ENCODE data around the gene CIBAR2.
A peak's percentile ranks its signal among the peaks of the same experiment; 100 is the strongest.

Gene CIBAR2

DNA sequence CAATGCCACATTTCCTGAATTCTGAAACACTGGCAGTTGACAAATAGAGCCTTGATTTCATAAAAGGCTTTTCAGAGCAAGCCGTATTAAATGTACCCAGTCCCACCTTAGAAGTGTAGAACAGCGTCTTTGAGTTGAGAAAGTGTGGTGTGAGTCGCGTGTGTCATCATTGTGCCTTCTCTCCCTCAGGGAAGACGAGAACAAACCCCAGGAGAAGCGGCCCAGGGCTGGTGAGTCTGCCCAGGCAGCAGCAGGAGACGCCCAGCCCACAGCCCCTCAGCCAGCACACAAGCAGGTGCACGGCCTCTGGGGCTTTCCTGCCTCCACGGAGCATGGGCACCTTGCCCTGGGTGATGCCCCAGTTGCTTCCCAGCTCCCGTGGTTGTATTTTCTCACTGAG lies 34.0 kb downstream of the CIBAR2 start:
- Mint-ChIP-seq H3K9me3 (no peaks in the 10 kb centered on the region), H3K27me3 (no peaks in the 10 kb centered on the region), H3K4me3 (no peak overlapping the region), H3K27ac (no peak overlapping the region), H3K36me3 (ENCODE audit: low read depth) (no peaks in the 10 kb centered on the region), H3K4me1 (ENCODE audit: low read depth) (peaks cover 8% of the 10 kb centered on the region)

DNA sequence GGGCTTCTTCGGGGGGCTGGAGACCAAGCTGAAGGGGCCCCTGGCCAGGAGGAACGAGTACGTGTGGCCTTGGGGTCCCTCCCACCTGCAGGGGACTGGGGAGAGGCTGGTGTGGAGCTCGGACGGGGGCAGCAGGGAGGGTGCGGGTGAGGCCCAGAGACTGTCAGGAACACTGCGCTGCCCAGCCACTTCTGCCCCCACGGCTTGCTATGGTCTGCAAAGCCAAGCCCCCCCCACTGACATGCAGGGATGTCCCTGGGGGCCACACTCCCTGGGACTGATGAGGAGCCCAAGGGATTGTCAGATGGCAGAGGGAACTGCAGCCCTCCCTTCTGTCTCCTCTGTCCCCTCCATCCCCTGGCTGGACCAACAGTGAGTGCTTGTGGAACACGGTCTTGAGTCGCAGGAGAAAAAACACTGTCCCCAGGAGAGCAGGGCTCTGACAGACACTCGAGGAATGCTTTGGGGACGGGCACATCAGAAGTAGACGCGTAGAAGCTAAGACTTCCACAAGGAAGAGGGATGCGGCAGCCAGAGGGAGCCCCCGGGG lies 34.6 kb downstream of the CIBAR2 start:
- no peaks in the 10 kb centered on the region for H3K27me3 Mint-ChIP-seq
- no peak overlapping the region for H3K27ac Mint-ChIP-seq
- no peaks in the 10 kb centered on the region for H3K9me3 Mint-ChIP-seq
- H3K36me3 Mint-ChIP-seq (ENCODE audit: low read depth): peaks cover 4% of the 10 kb centered on the region
- H3K4me3 Mint-ChIP-seq: no peak overlapping the region
- peaks cover 4% of the 10 kb centered on the region for H3K4me1 Mint-ChIP-seq (ENCODE audit: low read depth)

DNA sequence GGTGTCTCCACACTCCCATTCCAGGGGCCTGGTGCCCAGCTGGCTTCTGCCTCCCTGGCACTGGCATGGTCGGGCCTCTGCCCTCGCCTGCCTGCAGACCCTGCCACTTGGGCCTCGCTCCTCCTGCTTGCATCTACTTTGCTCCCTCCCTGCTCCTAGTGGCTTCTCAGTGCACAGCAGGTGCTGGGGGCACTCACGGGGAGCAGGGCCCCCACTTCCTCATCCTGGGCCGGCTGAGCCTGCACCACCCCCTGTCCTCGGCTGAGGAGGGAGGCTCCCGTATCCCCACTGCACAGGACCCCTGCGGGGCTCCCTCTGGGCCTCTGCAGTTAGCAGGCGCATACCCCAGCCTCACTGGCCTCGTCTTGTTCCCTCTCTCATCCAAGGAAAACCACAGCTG lies 35.2 kb downstream of the CIBAR2 start:
- Mint-ChIP-seq H3K27ac (no peak overlapping the region), H3K9me3 (no peaks in the 10 kb centered on the region), H3K4me3 (no peak overlapping the region), H3K4me1 (ENCODE audit: low read depth) (no peaks in the 10 kb centered on the region), H3K36me3 (ENCODE audit: low read depth) (peaks cover 4% of the 10 kb centered on the region), H3K27me3 (no peaks in the 10 kb centered on the region)

DNA sequence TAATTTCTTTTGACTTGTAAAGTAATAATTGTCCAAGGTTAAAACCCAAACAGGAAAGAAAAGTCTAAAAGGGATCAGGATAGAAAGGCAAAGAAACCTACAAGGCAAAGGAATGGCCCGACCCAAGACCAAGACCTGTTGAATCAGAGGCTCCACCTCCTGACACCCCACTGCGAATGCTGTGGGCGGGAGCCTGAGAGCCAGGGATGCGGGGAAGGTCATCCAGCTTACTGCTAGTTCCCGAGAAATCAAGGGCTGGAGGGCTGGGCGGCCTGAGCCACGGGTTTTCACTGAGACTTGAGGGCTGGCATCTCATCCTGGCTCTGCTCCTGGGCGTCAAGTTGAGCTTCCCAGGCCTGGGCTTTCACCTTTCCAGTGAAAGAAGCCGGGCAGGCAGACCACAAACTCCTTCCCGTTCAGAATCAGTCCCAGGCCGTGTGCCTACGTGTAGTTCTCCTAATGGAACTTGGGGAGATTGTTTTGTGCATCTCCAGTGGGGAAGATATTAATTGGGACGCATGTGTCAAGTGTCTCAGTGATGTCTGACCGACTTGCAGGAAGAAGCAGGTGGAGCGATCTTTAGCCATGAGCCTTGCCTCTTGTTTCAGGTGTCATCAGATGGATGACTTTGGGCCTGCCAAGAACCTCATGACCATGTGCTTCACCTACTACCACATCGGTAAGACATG lies 36.9 kb downstream of the CIBAR2 start:
- H3K27me3 Mint-ChIP-seq: no peaks in the 10 kb centered on the region
- no peak overlapping the region for H3K4me3 Mint-ChIP-seq
- no peaks in the 10 kb centered on the region for H3K9me3 Mint-ChIP-seq
- H3K36me3 Mint-ChIP-seq (ENCODE audit: low read depth): peaks cover 10% of the 10 kb centered on the region
- no peak overlapping the region for H3K27ac Mint-ChIP-seq
- H3K4me1 Mint-ChIP-seq (ENCODE audit: low read depth): no peaks in the 10 kb centered on the region

DNA sequence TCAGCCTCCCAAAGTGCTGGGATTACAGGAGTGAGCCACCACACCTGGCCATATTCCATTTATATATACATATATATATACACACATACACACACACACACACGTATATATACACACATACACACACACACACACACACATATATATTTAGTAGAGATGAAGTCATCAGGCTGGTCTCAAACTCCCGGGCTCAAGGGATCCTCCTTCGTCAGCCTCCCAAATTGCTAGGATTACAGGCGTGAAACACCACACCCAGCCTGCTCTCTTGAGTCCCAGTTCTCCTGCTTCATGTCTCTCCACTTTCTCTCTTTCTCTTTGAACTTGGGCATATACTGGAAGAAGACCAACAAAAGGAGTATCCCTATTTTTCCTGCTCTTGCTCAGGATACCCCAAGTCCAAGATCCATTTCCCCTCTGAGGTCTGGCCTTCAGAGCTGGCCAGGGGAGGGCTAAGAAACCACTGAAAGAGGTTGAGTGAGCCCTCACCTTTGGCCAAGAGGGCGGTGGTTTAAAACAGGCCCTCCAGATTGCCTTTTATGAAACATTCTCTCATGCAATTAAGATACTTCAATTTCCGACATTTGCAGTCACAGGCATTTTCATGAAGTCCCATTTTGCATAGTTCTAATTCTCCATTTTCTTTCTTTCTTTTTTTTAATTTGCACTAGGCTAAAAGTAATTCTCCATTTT lies 37.9 kb downstream of the CIBAR2 start:
- no peaks in the 10 kb centered on the region for H3K9me3 Mint-ChIP-seq
- H3K27me3 Mint-ChIP-seq: no peaks in the 10 kb centered on the region
- peak overlapping the region; percentile 16 for H3K27ac Mint-ChIP-seq
- no peak overlapping the region for H3K4me3 Mint-ChIP-seq
- peaks cover 10% of the 10 kb centered on the region for H3K36me3 Mint-ChIP-seq (ENCODE audit: low read depth)
- no peaks in the 10 kb centered on the region for H3K4me1 Mint-ChIP-seq (ENCODE audit: low read depth)

DNA sequence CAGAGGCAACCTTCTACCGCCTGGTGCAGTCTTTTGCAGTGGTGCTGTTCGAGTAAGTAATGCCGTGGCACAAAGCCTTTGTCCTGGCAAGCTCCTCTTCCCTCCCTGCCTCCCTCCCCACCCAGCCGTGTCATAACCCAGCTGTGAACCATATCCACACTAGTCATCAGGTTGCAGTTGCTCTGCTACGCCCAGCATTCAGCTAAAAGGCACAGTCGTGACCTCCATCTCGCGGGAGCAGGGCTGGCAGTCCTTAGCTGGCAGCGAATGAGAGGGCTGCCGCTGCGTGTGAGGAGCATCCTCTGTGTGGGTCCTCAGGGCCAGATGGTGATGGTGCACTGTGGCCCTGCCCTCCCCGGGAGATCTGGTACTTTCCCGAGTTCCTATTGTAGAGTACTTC lies 39.3 kb downstream of the CIBAR2 start:
- Mint-ChIP-seq H3K36me3 (ENCODE audit: low read depth) (peaks cover 10% of the 10 kb centered on the region), H3K4me1 (ENCODE audit: low read depth) (no peaks in the 10 kb centered on the region), H3K27me3 (no peaks in the 10 kb centered on the region), H3K27ac (no peak overlapping the region), H3K9me3 (no peaks in the 10 kb centered on the region), H3K4me3 (no peak overlapping the region)

DNA sequence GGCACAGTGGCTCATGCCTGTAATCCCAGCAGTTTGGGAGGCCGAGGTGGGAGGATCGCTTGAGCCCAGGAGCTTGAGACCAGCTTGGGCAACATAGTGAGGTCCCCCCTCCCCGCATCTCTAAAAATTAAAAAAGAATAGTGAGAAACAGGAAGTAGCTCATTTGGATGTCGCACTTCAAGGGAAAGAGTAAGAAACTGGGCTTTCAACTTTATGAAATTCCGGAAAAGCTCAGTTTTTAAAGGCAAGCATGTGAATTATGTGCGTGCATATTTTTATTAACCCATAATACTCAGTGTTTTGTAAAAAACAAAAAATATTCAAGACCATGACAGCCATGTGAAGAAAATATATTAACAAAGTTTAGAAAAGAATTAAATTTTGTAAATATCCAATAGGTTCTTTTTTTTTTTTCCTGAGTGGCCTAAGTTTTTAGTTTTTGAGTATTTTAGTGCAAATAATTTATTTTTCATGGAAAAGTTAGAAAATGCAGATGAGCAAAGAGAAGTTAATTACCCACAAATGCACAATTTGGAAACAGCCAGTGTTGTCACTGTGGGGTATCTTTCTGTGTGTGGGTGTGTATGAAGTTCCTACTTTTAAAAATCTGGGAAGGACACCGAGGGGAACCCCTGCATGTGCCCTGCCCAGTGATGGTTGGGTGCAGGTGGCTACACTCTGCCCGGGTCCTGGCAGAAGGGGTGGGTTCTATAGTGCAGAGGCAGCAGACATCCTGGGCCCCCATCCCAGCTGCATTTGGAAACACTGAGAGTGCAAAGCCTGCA lies 40.0 kb downstream of the CIBAR2 start:
- Mint-ChIP-seq H3K4me1 (ENCODE audit: low read depth) (no peaks in the 10 kb centered on the region), H3K27ac (no peak overlapping the region), H3K27me3 (no peaks in the 10 kb centered on the region), H3K4me3 (no peak overlapping the region), H3K36me3 (ENCODE audit: low read depth) (peaks cover 10% of the 10 kb centered on the region), H3K9me3 (no peaks in the 10 kb centered on the region)

DNA sequence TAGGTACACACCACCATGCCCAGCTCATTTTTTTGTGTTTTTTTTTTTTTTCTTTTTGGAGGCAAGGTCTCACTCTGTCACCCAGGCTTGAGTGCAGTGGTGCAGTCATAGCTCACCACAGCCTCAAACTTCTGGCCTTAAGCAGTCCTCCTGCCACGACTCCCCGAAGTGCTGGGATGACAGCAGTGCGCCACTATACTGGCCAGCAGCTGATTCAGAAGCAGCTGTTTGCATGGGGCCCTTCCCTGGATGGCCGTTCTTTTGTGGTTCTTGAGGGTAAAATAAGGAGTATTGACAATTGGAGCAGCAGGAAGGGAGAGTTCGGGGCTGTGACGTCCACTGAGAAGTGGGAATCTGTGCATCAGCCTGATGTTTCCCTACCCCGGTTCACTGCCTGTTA lies 43.1 kb downstream of the CIBAR2 start:
- peaks cover 10% of the 10 kb centered on the region for H3K36me3 Mint-ChIP-seq (ENCODE audit: low read depth)

DNA sequence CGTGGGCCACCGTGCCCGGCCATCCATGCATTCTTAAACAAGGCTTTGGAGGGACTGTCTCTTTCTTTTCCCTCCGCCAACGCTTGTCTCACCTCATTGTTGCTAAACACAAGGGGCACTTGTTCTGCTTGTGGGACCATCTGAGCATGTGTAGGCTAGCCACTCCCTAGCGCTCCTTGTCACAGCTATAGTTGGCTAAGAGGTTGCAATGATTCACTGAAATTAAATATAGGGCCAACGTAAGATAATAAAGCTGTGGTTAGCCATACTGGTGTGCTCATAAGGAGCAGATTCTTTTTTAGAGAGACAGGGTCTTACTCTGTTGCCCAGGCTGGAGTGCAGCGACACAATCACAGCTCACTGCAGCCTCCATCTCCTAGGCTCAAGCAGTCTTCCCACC lies 43.5 kb downstream of the CIBAR2 start:
- H3K4me3 Mint-ChIP-seq: no peak overlapping the region
- H3K27ac Mint-ChIP-seq: no peak overlapping the region
- H3K27me3 Mint-ChIP-seq: no peaks in the 10 kb centered on the region
- H3K9me3 Mint-ChIP-seq: no peaks in the 10 kb centered on the region
- no peaks in the 10 kb centered on the region for H3K4me1 Mint-ChIP-seq (ENCODE audit: low read depth)
- H3K36me3 Mint-ChIP-seq (ENCODE audit: low read depth): peaks cover 10% of the 10 kb centered on the region

More for the DNA sequence above, 43.1 kb downstream of the CIBAR2 start:
- Mint-ChIP-seq H3K9me3 (no peaks in the 10 kb centered on the region), H3K4me3 (no peak overlapping the region), H3K27ac (no peak overlapping the region), H3K27me3 (no peaks in the 10 kb centered on the region), H3K4me1 (ENCODE audit: low read depth) (no peaks in the 10 kb centered on the region)

DNA sequence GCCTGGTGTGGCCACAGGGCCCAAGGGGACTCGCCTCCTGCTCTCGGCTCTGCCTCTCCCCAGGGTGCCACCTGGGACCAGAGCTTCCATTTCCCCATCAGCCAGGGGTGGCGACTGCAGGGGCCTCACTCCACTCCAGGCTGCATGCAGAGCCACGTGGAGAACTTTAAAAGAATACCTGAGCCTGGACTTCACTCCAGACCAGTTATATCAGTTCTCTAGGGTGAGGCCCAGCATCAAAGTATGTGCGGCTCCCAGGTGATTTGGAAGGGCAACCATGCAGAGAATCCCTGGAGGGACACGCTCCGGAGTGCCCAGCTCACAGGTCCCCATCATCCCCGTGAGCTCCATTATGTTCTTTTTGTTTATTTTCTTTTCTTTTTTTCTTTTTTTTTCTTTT lies 44.8 kb downstream of the CIBAR2 start:
- Mint-ChIP-seq H3K36me3 (ENCODE audit: low read depth) (peaks cover 6% of the 10 kb centered on the region), H3K27ac (no peak overlapping the region), H3K4me3 (no peak overlapping the region), H3K4me1 (ENCODE audit: low read depth) (no peaks in the 10 kb centered on the region), H3K9me3 (no peaks in the 10 kb centered on the region), H3K27me3 (no peaks in the 10 kb centered on the region)

DNA sequence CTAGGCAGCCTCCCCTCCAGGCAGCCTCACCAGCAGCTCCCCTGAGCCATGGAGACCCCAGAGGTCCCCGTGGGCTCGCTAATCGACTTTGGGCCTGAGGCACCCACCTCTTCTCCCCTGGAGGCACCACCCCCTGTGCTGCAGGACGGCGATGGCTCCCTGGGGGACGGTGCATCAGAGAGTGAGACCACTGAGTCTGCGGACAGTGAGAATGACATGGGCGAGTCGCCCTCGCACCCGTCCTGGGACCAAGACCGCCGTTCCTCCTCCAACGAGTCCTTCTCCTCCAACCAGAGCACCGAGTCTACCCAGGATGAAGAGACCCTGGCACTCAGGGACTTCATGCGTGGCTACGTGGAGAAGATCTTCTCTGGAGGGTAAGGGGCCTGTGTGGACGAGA lies 45.2 kb downstream of the CIBAR2 start:
- Mint-ChIP-seq H3K36me3 (ENCODE audit: low read depth) (peaks cover 6% of the 10 kb centered on the region), H3K4me1 (ENCODE audit: low read depth) (peaks cover 3% of the 10 kb centered on the region), H3K27me3 (no peaks in the 10 kb centered on the region), H3K9me3 (no peaks in the 10 kb centered on the region), H3K27ac (no peak overlapping the region), H3K4me3 (no peak overlapping the region)

DNA sequence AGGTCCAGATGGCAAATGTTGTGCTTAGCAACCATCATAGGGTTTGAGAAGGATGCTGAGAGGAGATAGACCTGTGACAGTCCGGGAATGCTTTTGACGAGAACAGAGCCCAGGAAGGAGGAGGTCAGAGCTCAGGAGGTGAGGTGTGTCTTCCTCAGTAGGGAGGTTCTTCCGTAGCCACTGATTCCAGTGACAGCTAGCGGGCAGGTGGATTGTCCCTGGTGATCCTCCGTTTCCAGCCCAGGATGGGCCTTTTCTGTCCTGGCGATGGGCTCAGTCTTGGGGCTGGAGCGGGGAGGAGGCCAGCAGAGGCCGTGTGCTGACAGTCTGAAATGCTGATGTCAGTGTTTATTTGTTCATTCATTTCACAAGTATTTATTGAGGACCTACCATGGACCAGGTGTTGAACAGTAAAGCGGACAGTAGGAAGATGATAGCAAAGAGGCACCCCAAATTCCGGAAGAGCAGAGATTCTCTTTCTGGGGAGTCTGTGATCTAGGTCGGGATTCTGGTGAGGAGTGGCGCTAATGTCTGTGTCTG lies 45.9 kb downstream of the CIBAR2 start:
- H3K9me3 Mint-ChIP-seq: no peaks in the 10 kb centered on the region
- no peak overlapping the region for H3K4me3 Mint-ChIP-seq
- H3K36me3 Mint-ChIP-seq (ENCODE audit: low read depth): peaks cover 6% of the 10 kb centered on the region
- H3K27me3 Mint-ChIP-seq: no peaks in the 10 kb centered on the region
- peaks cover 8% of the 10 kb centered on the region for H3K4me1 Mint-ChIP-seq (ENCODE audit: low read depth)
- H3K27ac Mint-ChIP-seq: no peak overlapping the region

DNA sequence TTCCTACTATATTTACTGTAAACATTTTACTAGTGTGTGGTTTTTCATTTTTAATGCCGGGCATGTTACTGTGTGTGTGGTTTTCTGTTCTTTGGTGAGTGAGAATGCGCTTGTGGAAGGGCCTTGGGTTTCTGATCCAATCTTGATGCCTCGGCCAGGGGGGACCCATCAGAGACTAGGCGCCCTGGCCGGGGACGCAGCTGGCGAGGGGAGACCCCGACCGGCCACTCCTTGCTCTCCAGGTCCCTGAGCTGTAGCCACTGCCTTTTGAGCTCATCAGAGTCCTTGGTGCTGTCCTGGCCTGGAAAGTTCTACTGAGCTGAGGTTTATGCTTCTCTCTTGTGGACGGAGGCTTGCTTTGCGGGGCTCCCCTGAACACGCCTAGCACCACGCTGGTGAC lies 47.2 kb downstream of the CIBAR2 start:
- Mint-ChIP-seq H3K36me3 (ENCODE audit: low read depth) (no peaks in the 10 kb centered on the region), H3K27ac (no peak overlapping the region), H3K4me1 (ENCODE audit: low read depth) (peaks cover 11% of the 10 kb centered on the region), H3K4me3 (no peak overlapping the region), H3K9me3 (no peaks in the 10 kb centered on the region), H3K27me3 (no peaks in the 10 kb centered on the region)

DNA sequence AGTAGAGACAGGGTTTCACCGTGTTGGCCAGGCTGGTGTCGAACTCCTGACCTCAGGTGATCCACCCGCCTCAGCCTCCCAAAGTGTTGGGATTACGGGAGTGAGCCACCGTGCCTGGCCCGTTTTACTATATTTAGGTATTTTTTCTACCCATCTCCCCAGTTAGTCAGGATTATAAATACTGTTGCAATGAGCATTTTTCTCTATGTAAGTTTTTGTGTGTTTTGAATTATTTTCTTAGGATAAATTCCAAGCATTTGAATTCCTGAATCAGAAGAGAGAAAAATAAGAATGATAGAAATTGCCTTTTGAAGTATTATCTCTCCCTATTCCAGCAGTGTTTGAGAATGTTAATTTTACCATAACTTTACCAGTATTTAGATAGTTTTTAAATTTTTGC lies 48.1 kb downstream of the CIBAR2 start:
- H3K36me3 Mint-ChIP-seq (ENCODE audit: low read depth): no peaks in the 10 kb centered on the region
- H3K9me3 Mint-ChIP-seq: no peaks in the 10 kb centered on the region
- no peak overlapping the region for H3K4me3 Mint-ChIP-seq
- no peaks in the 10 kb centered on the region for H3K27me3 Mint-ChIP-seq
- H3K27ac Mint-ChIP-seq: no peak overlapping the region
- H3K4me1 Mint-ChIP-seq (ENCODE audit: low read depth): peaks cover 11% of the 10 kb centered on the region

DNA sequence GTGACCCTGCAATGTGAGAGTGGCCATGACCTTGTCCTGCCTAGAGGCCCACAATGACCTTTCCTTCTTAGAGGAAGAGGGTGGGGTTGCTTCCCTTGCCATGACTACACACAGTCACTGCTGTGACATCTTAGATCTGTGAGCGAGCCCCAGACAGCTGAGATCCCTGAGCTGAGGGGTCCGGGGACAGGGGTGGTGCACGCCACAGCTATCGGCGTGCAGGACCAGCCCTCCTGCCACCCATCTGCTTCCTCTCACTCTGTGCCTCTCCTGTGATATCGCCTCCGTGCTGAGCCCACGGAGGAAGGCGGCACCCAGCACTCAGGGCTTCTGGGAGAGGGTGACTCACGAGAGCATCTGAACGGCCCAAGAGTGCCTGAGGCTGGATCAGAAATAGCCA lies 49.4 kb downstream of the CIBAR2 start:
- H3K27ac Mint-ChIP-seq: no peak overlapping the region
- no peak overlapping the region for H3K4me3 Mint-ChIP-seq
- H3K27me3 Mint-ChIP-seq: no peaks in the 10 kb centered on the region
- H3K36me3 Mint-ChIP-seq (ENCODE audit: low read depth): no peaks in the 10 kb centered on the region
- H3K9me3 Mint-ChIP-seq: no peaks in the 10 kb centered on the region
- peaks cover 13% of the 10 kb centered on the region for H3K4me1 Mint-ChIP-seq (ENCODE audit: low read depth)

Measured in stimulated activated naive CD8-positive, alpha-beta T cell treated with anti-CD3 and anti-CD28 coated beads, Interleukin-15, Interleukin-2, amounts not matched to agents 100 ng/mL and 50 ng/mL, for 24 hours (primary cell).